Upper lobe of left lung (tissue), 4 donors: ENCODE measurements around the gene AGO3.

Source experiments
- EP300 ChIP-seq, 4 donors: sonication (generic); formaldehyde crosslinking; IDR thresholded peaks; one replicate each; pipeline ENCODE4 v1.5.1; 2017; ENCODE audit warnings: antibody characterized with exemption in 4 of 4, control low read depth in 2 of 4
- POLR2A ChIP-seq, 4 donors: fragments of 450-650 bp; IDR thresholded peaks; one replicate each; pipeline ENCODE4 v1.5.1; 2016 to 2017; ENCODE audit warnings: antibody characterized with exemption in 4 of 4, mild to moderate bottlenecking in 2 of 4
- POLR2AphosphoS5 ChIP-seq, 2 donors: sonication (generic); formaldehyde crosslinking; IDR thresholded peaks; one replicate each; pipeline ENCODE4 v1.5.1; 2017; ENCODE audit warnings: antibody characterized with exemption in 2 of 2
- TF ChIP-seq, protein P1 (sequence below), 6 experiments: fragments of 450-650 bp in 4 of 6; fragments of 200-600 bp in 2 of 6; sonication (generic) in 2 of 6; IDR thresholded peaks; one replicate each; pipeline ENCODE4 v1.5.1; 2016 to 2019; ENCODE audit warnings: antibody characterized with exemption in 6 of 6

DNA sequence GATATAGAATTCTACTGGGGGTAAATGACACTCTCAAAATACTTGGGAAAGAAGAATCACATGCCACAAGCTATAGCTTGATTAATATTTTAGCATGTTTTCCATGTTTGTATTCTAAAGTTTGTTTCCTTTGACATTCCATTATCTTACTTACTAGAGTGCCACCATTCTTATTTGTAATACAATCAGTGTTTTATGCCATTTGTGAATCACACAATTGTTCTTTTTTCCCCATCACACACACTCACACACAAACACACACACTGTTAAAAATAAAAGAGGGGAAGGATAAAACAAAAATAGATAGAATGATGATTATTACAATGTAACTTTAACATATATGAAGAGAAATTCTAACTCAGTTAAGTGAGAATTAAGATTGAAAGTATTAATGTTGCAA lies 137.0 kb downstream of the AGO3 start:
- TF ChIP-seq, protein P1, sequence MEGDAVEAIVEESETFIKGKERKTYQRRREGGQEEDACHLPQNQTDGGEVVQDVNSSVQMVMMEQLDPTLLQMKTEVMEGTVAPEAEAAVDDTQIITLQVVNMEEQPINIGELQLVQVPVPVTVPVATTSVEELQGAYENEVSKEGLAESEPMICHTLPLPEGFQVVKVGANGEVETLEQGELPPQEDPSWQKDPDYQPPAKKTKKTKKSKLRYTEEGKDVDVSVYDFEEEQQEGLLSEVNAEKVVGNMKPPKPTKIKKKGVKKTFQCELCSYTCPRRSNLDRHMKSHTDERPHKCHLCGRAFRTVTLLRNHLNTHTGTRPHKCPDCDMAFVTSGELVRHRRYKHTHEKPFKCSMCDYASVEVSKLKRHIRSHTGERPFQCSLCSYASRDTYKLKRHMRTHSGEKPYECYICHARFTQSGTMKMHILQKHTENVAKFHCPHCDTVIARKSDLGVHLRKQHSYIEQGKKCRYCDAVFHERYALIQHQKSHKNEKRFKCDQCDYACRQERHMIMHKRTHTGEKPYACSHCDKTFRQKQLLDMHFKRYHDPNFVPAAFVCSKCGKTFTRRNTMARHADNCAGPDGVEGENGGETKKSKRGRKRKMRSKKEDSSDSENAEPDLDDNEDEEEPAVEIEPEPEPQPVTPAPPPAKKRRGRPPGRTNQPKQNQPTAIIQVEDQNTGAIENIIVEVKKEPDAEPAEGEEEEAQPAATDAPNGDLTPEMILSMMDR (IDR thresholded peaks at IDR 0.05) = no peak
- TF ChIP-seq EP300 (IDR thresholded peaks at IDR 0.05) (no peak), POLR2A (IDR thresholded peaks at IDR 0.05) (no peak), POLR2AphosphoS5 (IDR thresholded peaks at IDR 0.05) (no peak)
